Activated naive CD4-positive, alpha-beta T cell treated with anti-CD3 and anti-CD28 coated beads for 36 hours (primary cell): Measurements from ENCODE around the gene GUCD1. TPM values are rescaled to one million over a fixed set of nuclear protein-coding genes. Genes with fewer than 3 reads are reported as not detected.
"Not testable (repeated sequence)": the region's sequence is repeated elsewhere in the genome, so short reads cannot be mapped to it uniquely, and the experiment has no call there.

Source experiments
- CTCF ChIA-PET: fragments of 350-600 bp; sonication (Branson Sonifier 250); formaldehyde crosslinking; loops from one replicate; lab custom pipeline; 2021; ENCODE audit warnings: antibody characterized with exemption; lab: Charles Lee
- DNase-seq: peaks from one replicate; pipeline ENCODE4 v3.0.0-alpha.2; 2020
- H3K27ac Mint-ChIP-seq: one replicate; pipeline ENCODE4 v1.8.0; 2021; ENCODE audit warnings: mild to moderate bottlenecking, mixed read lengths
- H3K27me3 Mint-ChIP-seq: one replicate; pipeline ENCODE4 v1.8.0; 2021; ENCODE audit warnings: low read depth, mixed read lengths
- H3K36me3 Mint-ChIP-seq: one replicate; pipeline ENCODE4 v1.8.0; 2021; ENCODE audit warnings: low read depth, mixed read lengths
- H3K4me1 Mint-ChIP-seq: one replicate; pipeline ENCODE4 v1.8.0; 2021; ENCODE audit warnings: low read depth, mixed read lengths
- H3K4me3 Mint-ChIP-seq: one replicate; pipeline ENCODE4 v1.8.0; 2021; ENCODE audit warnings: mild to moderate bottlenecking, moderate library complexity, mixed read lengths
- H3K9me3 Mint-ChIP-seq: one replicate; pipeline ENCODE4 v1.8.0; 2021; ENCODE audit warnings: mixed read lengths
- intact Hi-C: fragments of 100-400 bp; cut with micrococcal nuclease; formaldehyde crosslinking; loops from one replicate; pipeline ENCODE4 v1.15.1; 2023
- total RNA-seq, 2 experiments: library from RNA; stranded (reverse); gene quantifications; one replicate each; pipeline ENCODE4 v1.2.3, GENCODE V29; 2021

Gene GUCD1
- total RNA-seq, 2 experiments from 2014 or later: 95.8 to 96.0 TPM

GRCh38 chr22:24594569-24595120, 39.7 kb upstream of the GUCD1 start:
- no peaks in the 10 kb centered on the region for H3K36me3 Mint-ChIP-seq
- peaks cover 4% of the 10 kb centered on the region for H3K4me1 Mint-ChIP-seq
- H3K27ac Mint-ChIP-seq: no peak overlapping the region
- CTCF ChIA-PET: no interaction called here
- no peaks in the 10 kb centered on the region for H3K9me3 Mint-ChIP-seq
- no peak overlapping the region for H3K4me3 Mint-ChIP-seq
- H3K27me3 Mint-ChIP-seq: peaks cover 13% of the 10 kb centered on the region
- intact Hi-C loops: no loop called here
- DNase-seq: no peak

GRCh38 chr22:24593836-24594568, 39.1 kb upstream of the GUCD1 start:
- no peak for DNase-seq
- intact Hi-C loops: no loop called here
- H3K36me3 Mint-ChIP-seq: no peaks in the 10 kb centered on the region
- no peak overlapping the region for H3K4me3 Mint-ChIP-seq
- H3K4me1 Mint-ChIP-seq: peaks cover 4% of the 10 kb centered on the region
- H3K9me3 Mint-ChIP-seq: no peaks in the 10 kb centered on the region
- H3K27me3 Mint-ChIP-seq: peaks cover 13% of the 10 kb centered on the region
- no peak overlapping the region for H3K27ac Mint-ChIP-seq
- CTCF ChIA-PET: interaction anchor here (0.6 kb wide), 1 partner anchor 359 kb away, joined by 3 read pairs; no protein-coding TSS in a partner anchor

GRCh38 chr22:24593559-24593835, 38.6 kb upstream of the GUCD1 start:
- intact Hi-C loops, H3K27ac Mint-ChIP-seq, DNase-seq, H3K36me3 Mint-ChIP-seq, H3K4me1 Mint-ChIP-seq, H3K9me3 Mint-ChIP-seq: not testable (repeated sequence)
- CTCF ChIA-PET: interaction anchor here (0.6 kb wide), 1 partner anchor 359 kb away, joined by 3 read pairs; no protein-coding TSS in a partner anchor
- peak overlapping the region; percentile 18 for H3K4me3 Mint-ChIP-seq
- H3K27me3 Mint-ChIP-seq: peaks cover 13% of the 10 kb centered on the region

- peaks cover 13% of the 10 kb centered on the region for H3K27me3 Mint-ChIP-seq
- DNase-seq: no peak
- CTCF ChIA-PET: no interaction called here
- intact Hi-C loops: no loop called here
- peak within 1 kb of the TSS; percentile 72 for H3K4me3 Mint-ChIP-seq
- H3K36me3 Mint-ChIP-seq: no peaks in the 10 kb centered on the region
- no peak within 1 kb of the TSS for H3K27ac Mint-ChIP-seq
- H3K9me3 Mint-ChIP-seq: no peaks in the 10 kb centered on the region
- H3K4me1 Mint-ChIP-seq: peaks cover 4% of the 10 kb centered on the region
These were observed 38.1 kb upstream of the GUCD1 start, which contains the start of gene LRRC75B for GRCh38 chr22:24592851-24593558. TSS of gene LRRC75B (minus strand) at chr22:24593073. CDS start at chr22:24593039, 34 bp downstream.

- no peak for DNase-seq
- Mint-ChIP-seq H3K27ac (no peak overlapping the region), H3K4me3 (peak overlapping the region; percentile 72), H3K27me3 (peaks cover 13% of the 10 kb centered on the region), H3K4me1 (peaks cover 4% of the 10 kb centered on the region), H3K36me3 (no peaks in the 10 kb centered on the region), H3K9me3 (no peaks in the 10 kb centered on the region)
- CTCF ChIA-PET: no interaction called here
- intact Hi-C loops: no loop called here
These were observed 37.3 kb upstream of the GUCD1 start for GRCh38 chr22:24592058-24592850.

GRCh38 chr22:24591286-24591830, 36.4 kb upstream of the GUCD1 start:
- no peak for DNase-seq
- H3K27me3 Mint-ChIP-seq: peaks cover 13% of the 10 kb centered on the region
- no peak overlapping the region for H3K27ac Mint-ChIP-seq
- intact Hi-C loops: no loop called here
- H3K4me1 Mint-ChIP-seq: peaks cover 4% of the 10 kb centered on the region
- CTCF ChIA-PET: no interaction called here
- no peak overlapping the region for H3K4me3 Mint-ChIP-seq
- no peaks in the 10 kb centered on the region for H3K9me3 Mint-ChIP-seq
- no peaks in the 10 kb centered on the region for H3K36me3 Mint-ChIP-seq

- intact Hi-C loops: no loop called here
- H3K36me3 Mint-ChIP-seq: no peaks in the 10 kb centered on the region
- DNase-seq: no peak
- no peak overlapping the region for H3K27ac Mint-ChIP-seq
- H3K4me1 Mint-ChIP-seq: peaks cover 4% of the 10 kb centered on the region
- H3K9me3 Mint-ChIP-seq: no peaks in the 10 kb centered on the region
- peaks cover 13% of the 10 kb centered on the region for H3K27me3 Mint-ChIP-seq
- H3K4me3 Mint-ChIP-seq: no peak overlapping the region
- CTCF ChIA-PET: no interaction called here
These were observed 35.7 kb upstream of the GUCD1 start for GRCh38 chr22:24590596-24591173.

- CTCF ChIA-PET: no interaction called here
- no peaks in the 10 kb centered on the region for H3K36me3 Mint-ChIP-seq
- intact Hi-C loops: no loop called here
- no peak overlapping the region for H3K27ac Mint-ChIP-seq
- H3K4me3 Mint-ChIP-seq: no peak overlapping the region
- H3K9me3 Mint-ChIP-seq: no peaks in the 10 kb centered on the region
- H3K4me1 Mint-ChIP-seq: peaks cover 4% of the 10 kb centered on the region
- H3K27me3 Mint-ChIP-seq: peaks cover 13% of the 10 kb centered on the region
- no peak for DNase-seq
These were observed 34.6 kb upstream of the GUCD1 start for GRCh38 chr22:24589518-24590030.

- intact Hi-C loops: no loop called here
- H3K4me1 Mint-ChIP-seq: peaks cover 4% of the 10 kb centered on the region
- no peak overlapping the region for H3K4me3 Mint-ChIP-seq
- no peak overlapping the region for H3K27ac Mint-ChIP-seq
- peaks cover 13% of the 10 kb centered on the region for H3K27me3 Mint-ChIP-seq
- H3K36me3 Mint-ChIP-seq: no peaks in the 10 kb centered on the region
- no peak for DNase-seq
- CTCF ChIA-PET: no interaction called here
- H3K9me3 Mint-ChIP-seq: no peaks in the 10 kb centered on the region
These were observed 34.0 kb upstream of the GUCD1 start for GRCh38 chr22:24588757-24589481.

- Mint-ChIP-seq H3K4me3 (no peak overlapping the region), H3K4me1 (peaks cover 4% of the 10 kb centered on the region), H3K9me3 (no peaks in the 10 kb centered on the region), H3K27ac (no peak overlapping the region), H3K36me3 (no peaks in the 10 kb centered on the region), H3K27me3 (peaks cover 13% of the 10 kb centered on the region)
- CTCF ChIA-PET: no interaction called here
- no peak for DNase-seq
- intact Hi-C loops: no loop called here
These were observed 33.4 kb upstream of the GUCD1 start for GRCh38 chr22:24588381-24588756.

- no peak overlapping the region for H3K4me3 Mint-ChIP-seq
- H3K36me3 Mint-ChIP-seq: no peaks in the 10 kb centered on the region
- H3K9me3 Mint-ChIP-seq: no peaks in the 10 kb centered on the region
- DNase-seq: no peak
- peaks cover 4% of the 10 kb centered on the region for H3K4me1 Mint-ChIP-seq
- intact Hi-C loops: no loop called here
- peaks cover 13% of the 10 kb centered on the region for H3K27me3 Mint-ChIP-seq
- H3K27ac Mint-ChIP-seq: no peak overlapping the region
- CTCF ChIA-PET: no interaction called here
These were observed 33.0 kb upstream of the GUCD1 start for GRCh38 chr22:24587948-24588347.
